Cardiac fibroblast (primary cell): ENCODE data around the gene RPL32.
A peak's percentile ranks its signal among the peaks of the same experiment; 100 is the strongest.
"Not testable (repeated sequence)": the region's sequence is repeated elsewhere in the genome, so short reads cannot be mapped to it uniquely, and the experiment has no call there.

Experiments
- DNase-seq, 2 donors: peaks; one replicate each; pipeline versions ENCODE4 v3.0.0 to v3.0.0-alpha.2; 2010; ENCODE audit warnings: low read depth in 2 of 2
- H3K4me3 ChIP-seq, 2 donors: replicated peaks in 1 of 2; 1 replicate in 1 of 2; 2 replicates in 1 of 2; pipeline ENCODE4 v1.5.1; 2011; ENCODE audit warnings: low read depth in 2 of 2, low read length in 2 of 2, mild to moderate bottlenecking in 2 of 2, moderate library complexity in 1 of 2
- CTCF ChIP-seq: IDR thresholded peaks from one replicate; pipeline ENCODE4 v1.5.1; 2011; ENCODE audit warnings: low read depth, mild to moderate bottlenecking, low read length, inconsistent platforms

Gene RPL32

GRCh38 chr3:12852201-12852600 lies 10.8 kb upstream of the RPL32 start:
- no peak for TF ChIP-seq CTCF
- no peak for DNase-seq
- no peak overlapping the region for H3K4me3 ChIP-seq

GRCh38 chr3:12845811-12846210 lies 4.4 kb upstream of the RPL32 start:
- no peak for TF ChIP-seq CTCF
- no peak for DNase-seq
- no peak overlapping the region for H3K4me3 ChIP-seq

- no peak for DNase-seq
- H3K4me3 ChIP-seq: no peak overlapping the region
- no peak for TF ChIP-seq CTCF
These were observed 1.1 kb upstream of the RPL32 start for GRCh38 chr3:12842469-12842868.

GRCh38 chr3:12841970-12842328 lies 584 bp upstream of the RPL32 start:
- H3K4me3 ChIP-seq: peak overlapping the region in 1 of 2 donors; percentile 22
- no peak for TF ChIP-seq CTCF

GRCh38 chr3:12840591-12841148 lies 695 bp downstream of the RPL32 start:
- DNase-seq: peak in 1 of 2 donors; percentile 38
- TF ChIP-seq CTCF: no peak
- H3K4me3 ChIP-seq: peak overlapping the region; percentile 75 to 96

More at GRCh38 chr3:12841970-12842328, 584 bp upstream of the RPL32 start:
- DNase-seq: no peak

GRCh38 chr3:12840148-12840547 lies 1.2 kb downstream of the RPL32 start:
- H3K4me3 ChIP-seq: peak overlapping the region; percentile 75 to 96
- not testable (repeated sequence) for DNase-seq

- no peak for TF ChIP-seq CTCF
These were observed 2.0 kb downstream of the RPL32 start for GRCh38 chr3:12839156-12839946.

More at GRCh38 chr3:12839156-12839946, 2.0 kb downstream of the RPL32 start:
- DNase-seq: no peak
- peak overlapping the region; percentile 75 to 96 for H3K4me3 ChIP-seq
